NCI-H2227 (cell line): ENCODE measurements around the gene CAMTA1.

Experiments used
- DNase-seq: peaks from one replicate; lab custom pipeline; 2025; ENCODE audit not compliant: unreplicated experiment; lab: John Stamatoyannopoulos, UW

Gene CAMTA1

GRCh38 chr1:7348073-7348472 lies 562.8 kb downstream of the CAMTA1 start:
- DNase-seq, result no peak

- no peak for DNase-seq
Measured at GRCh38 chr1:7348580-7348979, 563.3 kb downstream of the CAMTA1 start.

GRCh38 chr1:7350804-7351203 lies 565.5 kb downstream of the CAMTA1 start:
- DNase-seq, result no peak

- no peak for DNase-seq
Measured at GRCh38 chr1:7351649-7352048, 566.4 kb downstream of the CAMTA1 start.

GRCh38 chr1:7352364-7352763 lies 567.1 kb downstream of the CAMTA1 start:
- no peak for DNase-seq

- no peak for DNase-seq
Measured at GRCh38 chr1:7352974-7353373, 567.7 kb downstream of the CAMTA1 start.

GRCh38 chr1:7355646-7356045 lies 570.4 kb downstream of the CAMTA1 start:
- DNase-seq, result no peak

- DNase-seq, result no peak
Measured at GRCh38 chr1:7356079-7356478, 570.8 kb downstream of the CAMTA1 start.

GRCh38 chr1:7358425-7358824 lies 573.2 kb downstream of the CAMTA1 start:
- no peak for DNase-seq

GRCh38 chr1:7360526-7360925 lies 575.3 kb downstream of the CAMTA1 start:
- DNase-seq, result no peak

- DNase-seq, result no peak
Measured at GRCh38 chr1:7362947-7363346, 577.7 kb downstream of the CAMTA1 start.

GRCh38 chr1:7363450-7363849 lies 578.2 kb downstream of the CAMTA1 start:
- no peak for DNase-seq

- DNase-seq, result no peak
Measured at GRCh38 chr1:7365706-7366105, 580.5 kb downstream of the CAMTA1 start.

GRCh38 chr1:7366286-7366954 lies 581.2 kb downstream of the CAMTA1 start:
- DNase-seq, result peak; percentile 86

GRCh38 chr1:7366955-7367665 lies 581.9 kb downstream of the CAMTA1 start:
- peak; percentile 86 for DNase-seq

- DNase-seq, result no peak
Measured at GRCh38 chr1:7369866-7370265, 584.6 kb downstream of the CAMTA1 start.

- no peak for DNase-seq
Measured at GRCh38 chr1:7371926-7372325, 586.7 kb downstream of the CAMTA1 start.

GRCh38 chr1:7372477-7373120 lies 587.3 kb downstream of the CAMTA1 start:
- DNase-seq, result no peak

GRCh38 chr1:7373251-7373650 lies 588.0 kb downstream of the CAMTA1 start:
- no peak for DNase-seq

- DNase-seq, result no peak
Measured at GRCh38 chr1:7373876-7374562, 588.8 kb downstream of the CAMTA1 start.

- DNase-seq, result no peak
Measured at GRCh38 chr1:7374563-7375160, 589.4 kb downstream of the CAMTA1 start.
